GM18868 (cell line): ENCODE measurements around the gene BTBD1.

Source experiments
- ATAC-seq: cut with Tn5 transposase; IDR thresholded peaks from one replicate; pipeline ENCODE4 v1.9.1; 2021; ENCODE audit warnings: mild to moderate bottlenecking, moderate library complexity; ENCODE audit not compliant: unreplicated experiment

The BTBD1 gene

DNA sequence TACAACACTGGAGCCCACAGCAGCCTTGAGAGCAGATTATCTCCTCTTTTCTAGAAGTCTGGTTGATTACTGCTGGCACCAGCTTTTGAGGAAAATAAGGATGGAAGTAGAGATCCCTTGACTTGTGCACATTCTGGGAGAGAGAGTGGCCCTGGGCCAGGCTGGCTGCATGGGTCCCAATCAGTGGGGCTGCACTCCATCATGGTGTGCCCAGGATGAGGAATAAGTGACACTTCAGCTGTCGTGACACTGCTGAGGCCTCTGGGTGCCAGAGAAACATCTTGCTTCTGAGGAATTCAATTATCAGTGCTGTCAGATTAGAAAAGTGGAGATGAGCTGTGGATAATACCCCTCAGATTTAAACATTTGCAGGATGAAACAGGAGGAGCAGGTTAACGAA, 72.0 kb downstream of the BTBD1 start:
- no peak for ATAC-seq

- ATAC-seq = no peak
Measured at GRCh38 chr15:82993144-82993543, 73.9 kb downstream of the BTBD1 start.

DNA sequence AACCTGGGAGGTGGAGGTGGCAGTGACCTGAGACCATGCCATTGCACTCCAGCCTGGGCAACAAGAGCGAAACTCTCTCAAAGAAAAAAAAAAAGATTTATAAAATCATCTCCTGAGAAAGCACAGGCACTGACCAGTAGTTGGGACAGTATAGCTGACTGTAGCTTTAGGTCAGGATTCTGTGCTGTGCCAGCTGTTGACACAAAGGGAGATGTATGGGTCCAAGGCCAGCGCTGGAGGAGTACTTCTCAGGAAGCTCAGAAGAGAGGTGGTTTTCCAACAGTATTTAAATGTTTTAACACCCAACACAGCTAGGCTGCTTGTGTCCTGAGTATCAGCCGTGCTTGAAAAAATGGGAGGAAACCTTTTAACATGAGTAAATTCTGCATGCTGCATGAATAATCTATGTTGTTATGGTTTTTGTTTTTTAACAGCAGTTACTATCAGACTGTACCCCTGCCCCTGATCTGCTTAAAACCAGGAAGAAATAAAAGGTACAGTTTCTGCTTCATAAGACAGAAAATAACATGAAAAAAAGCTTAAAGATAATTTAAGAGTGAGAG, 74.5 kb downstream of the BTBD1 start:
- ATAC-seq = no peak

GRCh38 chr15:82986442-82986780, 80.6 kb downstream of the BTBD1 start:
- peak; percentile 28 for ATAC-seq

- ATAC-seq = peak; percentile 96
Measured at GRCh38 chr15:82985688-82986441, 81.2 kb downstream of the BTBD1 start, which contains the start of gene RAMAC. Gene RAMAC, plus strand, starts transcription at chr15:82986210. Its CDS starts 2,809 bp downstream, at chr15:82989019.

DNA sequence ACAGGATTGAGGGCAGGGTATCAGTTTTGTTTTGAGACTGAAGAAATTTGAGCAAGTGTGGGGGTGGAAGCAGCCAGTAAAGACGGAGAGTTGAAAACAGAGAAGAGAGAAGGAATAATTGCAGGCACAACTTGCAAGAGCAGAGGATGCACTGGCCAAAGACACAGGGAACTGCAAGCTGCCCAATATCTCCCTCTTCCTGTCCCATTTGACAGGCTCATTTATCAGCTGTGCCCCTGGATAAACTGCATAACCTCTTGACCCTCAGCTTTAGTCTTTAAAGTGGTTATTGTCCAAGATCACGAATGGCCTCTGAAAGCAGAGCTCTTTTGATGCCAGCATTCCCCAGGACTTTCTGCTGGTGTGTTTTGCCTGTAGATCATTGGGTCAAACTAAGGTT, 86.1 kb downstream of the BTBD1 start:
- no peak for ATAC-seq

DNA sequence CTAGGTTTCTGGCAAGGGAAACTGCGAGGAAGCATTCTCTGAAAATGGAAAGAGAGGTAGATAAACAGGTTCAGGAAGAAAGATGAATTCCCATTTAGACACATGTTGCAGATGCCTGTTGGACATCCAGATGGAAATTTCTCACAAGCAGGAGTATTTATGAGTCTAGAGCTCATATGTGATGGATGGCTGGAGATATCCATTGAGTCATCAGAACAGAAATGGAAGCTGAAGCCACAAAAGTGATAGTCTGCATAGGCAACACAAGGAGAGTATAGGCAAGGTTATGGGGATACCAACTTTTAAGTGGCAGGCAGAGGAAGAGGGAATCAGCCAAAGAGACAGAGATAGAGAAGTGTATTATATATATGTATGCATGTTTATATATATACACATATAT, 87.3 kb downstream of the BTBD1 start:
- no peak for ATAC-seq

DNA sequence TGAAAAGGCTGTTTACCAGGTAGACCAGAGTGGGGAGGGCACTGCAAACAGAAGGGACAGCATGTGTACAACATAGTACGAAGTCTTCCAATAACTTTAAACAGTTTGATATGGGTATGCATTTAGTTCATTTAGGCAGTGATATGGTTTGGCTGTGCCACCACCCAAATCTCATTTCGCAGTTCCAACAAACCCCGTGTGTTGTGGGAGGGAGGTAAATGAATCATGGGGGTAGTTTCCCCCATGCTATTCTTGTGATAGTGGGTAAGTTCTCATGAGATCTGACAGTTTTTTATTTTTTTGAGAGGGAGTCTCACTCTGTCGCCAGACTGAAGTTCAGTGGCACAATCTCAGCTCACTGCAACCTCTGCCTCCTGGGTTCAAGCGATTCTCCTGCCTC, 88.6 kb downstream of the BTBD1 start:
- ATAC-seq = no peak

DNA sequence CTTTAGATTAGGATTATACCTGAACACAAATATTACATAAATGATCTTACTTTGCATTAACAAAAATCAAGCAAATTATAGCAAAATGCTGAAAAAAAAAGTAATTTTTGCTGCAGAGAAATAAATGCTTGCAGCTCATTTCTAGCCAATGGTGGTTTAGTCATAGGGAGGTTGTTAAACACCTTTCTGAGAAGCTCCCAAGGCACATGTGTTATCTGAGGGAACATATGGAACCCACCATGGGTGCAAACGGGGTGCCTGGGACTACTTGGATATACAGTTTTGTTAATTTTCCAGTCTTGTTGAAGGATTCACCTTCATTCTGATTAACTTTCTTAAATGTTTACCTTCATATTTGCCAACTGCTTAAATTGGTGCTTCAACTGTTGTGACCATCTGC, 90.0 kb downstream of the BTBD1 start:
- no peak for ATAC-seq

DNA sequence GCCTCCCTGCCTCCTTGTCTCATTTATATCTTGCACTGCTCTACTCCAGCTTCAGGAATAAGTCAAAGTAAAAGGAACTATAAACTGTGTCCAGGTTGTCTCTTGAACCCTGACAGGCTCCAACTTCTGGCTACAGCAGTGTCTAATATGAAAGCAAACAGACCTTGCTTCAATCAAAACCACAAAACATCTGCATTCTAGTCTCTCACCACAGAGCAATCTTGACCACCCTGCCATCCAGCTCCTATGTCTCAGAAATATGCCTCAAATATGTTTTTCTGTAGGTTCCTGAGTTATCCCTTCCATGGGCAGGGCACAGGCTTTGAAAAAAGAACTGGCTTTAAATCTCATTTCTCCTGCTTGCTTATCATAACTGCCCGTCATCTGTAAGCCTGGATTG, 94.1 kb downstream of the BTBD1 start:
- no peak for ATAC-seq

- no peak for ATAC-seq
Measured at GRCh38 chr15:82971218-82971984, 95.7 kb downstream of the BTBD1 start.

- ATAC-seq = no peak
Measured at GRCh38 chr15:82970696-82971095, 96.4 kb downstream of the BTBD1 start.

DNA sequence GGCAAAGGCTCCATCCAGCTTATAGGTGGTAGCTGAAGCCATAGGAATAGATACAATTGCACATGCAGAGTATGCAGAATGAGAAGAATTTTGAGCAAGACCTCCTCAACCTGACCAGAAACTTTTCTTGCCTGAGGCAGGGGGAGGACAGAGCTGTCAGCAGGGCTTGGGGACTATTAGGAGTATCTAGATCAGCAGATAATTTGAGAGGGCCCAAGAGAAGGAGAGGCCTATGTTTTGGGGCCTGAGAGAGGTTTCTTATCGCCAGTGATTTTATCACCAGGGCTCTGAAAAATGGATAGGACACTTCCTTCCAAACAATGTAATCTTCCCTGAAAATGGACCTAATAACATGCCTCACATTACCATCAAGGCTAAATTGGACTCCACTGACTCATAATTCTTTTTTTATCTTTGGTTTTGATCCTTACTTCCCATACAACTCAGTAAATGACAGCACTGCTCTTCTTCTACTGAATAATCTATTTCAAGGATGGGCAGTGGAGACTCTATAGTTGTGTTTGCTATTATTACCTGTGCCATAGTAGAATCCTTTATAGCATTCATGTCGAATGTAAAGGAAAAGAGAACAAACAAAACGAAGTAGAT, 96.9 kb downstream of the BTBD1 start:
- ATAC-seq = no peak

DNA sequence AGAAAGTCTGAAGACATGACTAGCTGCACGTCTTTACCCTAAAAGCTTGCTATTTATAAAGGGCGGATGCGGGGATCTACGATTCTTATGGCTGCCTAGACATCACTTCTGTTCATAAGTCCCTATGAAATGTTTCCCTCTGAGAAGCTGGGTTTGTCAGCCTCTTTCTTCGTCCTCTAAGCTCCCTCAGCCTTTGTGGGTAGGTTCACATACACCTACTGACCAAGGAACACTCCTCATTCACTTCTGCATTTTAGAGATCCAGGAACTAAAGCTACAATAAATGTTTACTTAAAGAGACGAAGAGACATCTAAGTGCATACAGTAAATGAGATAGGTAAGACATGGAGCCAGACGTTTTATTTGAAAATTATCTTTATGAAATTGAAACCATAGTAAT, 97.7 kb downstream of the BTBD1 start:
- no peak for ATAC-seq

DNA sequence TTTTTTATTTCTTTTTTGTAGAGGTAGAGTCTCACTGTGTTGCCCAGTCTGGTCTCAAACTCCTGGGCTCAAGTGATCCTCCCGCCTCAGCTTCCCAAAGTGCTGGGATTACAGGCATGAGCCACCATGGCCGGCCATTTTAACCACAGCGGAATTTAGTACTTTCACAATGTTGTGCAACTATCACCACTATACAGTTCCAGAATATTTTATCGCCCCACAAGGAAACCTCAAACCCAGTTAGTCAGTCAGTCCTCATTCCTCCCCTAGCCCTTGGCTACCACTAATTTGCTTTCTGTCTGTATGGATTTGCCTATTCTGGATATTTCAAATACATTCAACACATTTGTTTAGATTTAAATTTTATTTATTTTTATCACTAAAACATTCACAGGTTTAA, 99.0 kb downstream of the BTBD1 start:
- ATAC-seq = no peak

GRCh38 chr15:82966671-82967071, 100.4 kb downstream of the BTBD1 start:
- ATAC-seq = no peak
